GM18508 (cell line): ENCODE measurements around the gene EXOC3.
"Not testable (repeated sequence)": the region's sequence is repeated elsewhere in the genome, so short reads cannot be mapped to it uniquely, and the experiment has no call there.

ENCODE experiments used
- ATAC-seq: cut with Tn5 transposase; IDR thresholded peaks from one replicate; pipeline ENCODE4 v1.9.1; 2021; ENCODE audit warnings: moderate number of reproducible peaks; ENCODE audit not compliant: insufficient read depth, unreplicated experiment

The EXOC3 gene

GRCh38 chr5:483011-483410 is 40.0 kb downstream of the EXOC3 start:
- ATAC-seq = no peak

GRCh38 chr5:483434-484140 is 40.6 kb downstream of the EXOC3 start:
- ATAC-seq = no peak

GRCh38 chr5:484556-484955 is 41.6 kb downstream of the EXOC3 start:
- ATAC-seq = no peak

GRCh38 chr5:485113-485945 is 42.4 kb downstream of the EXOC3 start:
- no peak for ATAC-seq

GRCh38 chr5:485946-486491 is 43.0 kb downstream of the EXOC3 start:
- no peak for ATAC-seq

GRCh38 chr5:486597-486996 is 43.6 kb downstream of the EXOC3 start:
- ATAC-seq = not testable (repeated sequence)

- no peak for ATAC-seq
Measured at GRCh38 chr5:488241-488640, 45.3 kb downstream of the EXOC3 start.

GRCh38 chr5:488744-489688 is 46.0 kb downstream of the EXOC3 start:
- ATAC-seq = no peak

- no peak for ATAC-seq
Measured at GRCh38 chr5:489689-490080, 46.7 kb downstream of the EXOC3 start.

- ATAC-seq = no peak
Measured at GRCh38 chr5:490116-491106, 47.4 kb downstream of the EXOC3 start.

- no peak for ATAC-seq
Measured at GRCh38 chr5:491119-491855, 48.3 kb downstream of the EXOC3 start.

- ATAC-seq = no peak
Measured at GRCh38 chr5:491856-492155, 48.8 kb downstream of the EXOC3 start.

GRCh38 chr5:492314-492893 is 49.4 kb downstream of the EXOC3 start:
- no peak for ATAC-seq

- ATAC-seq = no peak
Measured at GRCh38 chr5:493119-493701, 50.2 kb downstream of the EXOC3 start.

GRCh38 chr5:493758-494157 is 50.8 kb downstream of the EXOC3 start:
- ATAC-seq = no peak

- no peak for ATAC-seq
Measured at GRCh38 chr5:494667-495255, 51.8 kb downstream of the EXOC3 start.

GRCh38 chr5:496028-496427 is 53.1 kb downstream of the EXOC3 start:
- no peak for ATAC-seq
